GM18870 (cell line): ENCODE measurements around the gene CDH4.

Source experiments
- ATAC-seq: cut with Tn5 transposase; IDR thresholded peaks from one replicate; pipeline ENCODE4 v1.9.1; 2021; ENCODE audit warnings: moderate library complexity; ENCODE audit not compliant: unreplicated experiment

The CDH4 gene

GRCh38 chr20:61636531-61637116, 384.6 kb downstream of the CDH4 start:
- no peak for ATAC-seq

GRCh38 chr20:61638802-61639585, 386.9 kb downstream of the CDH4 start:
- no peak for ATAC-seq

DNA sequence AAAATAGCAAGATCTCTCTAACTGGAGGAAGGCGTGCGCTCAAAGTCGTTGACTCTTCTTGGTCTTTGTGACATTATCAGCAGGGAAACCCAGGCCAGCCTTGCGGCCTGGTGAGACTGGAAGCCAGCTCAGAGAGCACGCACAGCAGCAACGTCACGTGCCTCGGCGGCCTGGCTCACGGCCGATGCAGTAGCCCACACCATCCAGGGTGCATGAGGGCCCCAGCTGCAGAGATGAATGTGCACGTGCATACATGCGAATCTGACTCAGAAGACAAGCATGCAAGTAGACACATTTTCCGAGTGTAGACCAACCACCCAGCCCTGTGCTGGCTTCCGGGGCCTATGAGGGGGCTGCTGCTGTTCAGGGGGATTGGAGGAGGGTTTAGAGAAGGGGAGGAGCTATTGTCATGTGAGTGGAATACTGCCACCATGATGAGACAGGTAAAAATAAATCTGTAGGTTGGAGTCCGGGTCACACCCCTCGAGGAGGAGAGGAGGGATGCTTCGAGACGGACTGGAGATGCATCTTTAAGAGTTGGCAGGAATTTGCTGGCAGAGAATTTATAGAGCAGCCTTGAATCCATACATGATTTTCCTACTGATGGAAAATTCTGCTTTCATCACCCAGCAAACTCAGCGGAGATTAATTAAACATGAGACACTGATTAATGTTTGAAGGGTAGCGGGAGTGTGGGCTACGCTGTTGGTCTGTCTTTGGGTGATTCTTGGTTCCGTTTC, 388.2 kb downstream of the CDH4 start:
- ATAC-seq: no peak

DNA sequence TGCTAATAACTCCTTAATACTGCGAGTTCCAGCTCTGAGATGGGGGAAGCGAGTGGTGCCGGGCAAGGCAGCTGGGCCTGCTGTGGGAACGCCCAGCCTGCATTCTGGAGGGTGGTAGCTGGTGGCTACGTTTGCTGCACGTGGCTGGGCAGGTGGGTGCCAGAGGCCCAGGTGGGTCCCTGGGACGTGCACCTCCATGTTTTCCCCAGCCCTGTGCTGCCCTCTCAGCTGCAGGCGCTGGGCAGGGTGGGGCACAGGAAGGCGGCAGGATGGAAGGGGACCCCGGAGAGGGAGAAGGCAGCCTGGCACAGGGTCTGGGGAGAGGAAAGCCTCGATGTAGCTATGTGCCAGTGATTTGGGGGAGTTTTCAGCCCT, 388.8 kb downstream of the CDH4 start:
- ATAC-seq: no peak

DNA sequence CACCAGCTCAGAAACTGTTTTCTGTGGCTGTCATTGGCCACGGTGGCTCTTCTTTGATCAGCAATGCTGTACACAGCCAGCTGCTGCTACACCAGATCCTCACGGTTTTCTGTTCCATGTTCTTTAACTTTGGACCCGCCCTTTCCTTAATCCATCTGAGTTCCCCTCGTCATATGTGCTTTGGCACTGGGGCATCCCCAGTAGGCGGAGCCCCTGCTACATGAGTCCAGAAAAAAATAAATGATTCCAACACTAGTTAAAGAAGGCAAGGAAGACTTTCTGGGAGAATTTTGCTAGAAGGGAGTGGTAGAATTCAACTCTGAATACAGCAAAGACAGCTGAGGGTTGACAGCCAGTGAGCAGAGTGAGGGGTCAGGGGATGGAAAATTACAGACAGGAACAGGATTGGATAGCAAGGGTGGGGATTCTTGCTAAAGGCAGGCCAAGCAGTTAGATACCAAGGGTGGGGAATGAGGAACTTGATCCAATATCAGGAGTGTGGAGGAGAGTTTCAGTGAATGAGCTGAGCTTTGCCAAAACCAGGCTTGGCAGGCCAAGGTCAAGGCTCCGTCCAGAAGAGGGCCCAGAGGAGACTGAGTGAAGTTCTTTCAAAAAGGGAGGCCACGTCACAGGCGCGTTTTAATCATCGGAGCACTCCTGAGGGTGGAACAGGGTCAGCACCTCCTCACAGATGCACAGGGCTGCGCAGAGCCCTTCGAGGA, 391.8 kb downstream of the CDH4 start:
- no peak for ATAC-seq

DNA sequence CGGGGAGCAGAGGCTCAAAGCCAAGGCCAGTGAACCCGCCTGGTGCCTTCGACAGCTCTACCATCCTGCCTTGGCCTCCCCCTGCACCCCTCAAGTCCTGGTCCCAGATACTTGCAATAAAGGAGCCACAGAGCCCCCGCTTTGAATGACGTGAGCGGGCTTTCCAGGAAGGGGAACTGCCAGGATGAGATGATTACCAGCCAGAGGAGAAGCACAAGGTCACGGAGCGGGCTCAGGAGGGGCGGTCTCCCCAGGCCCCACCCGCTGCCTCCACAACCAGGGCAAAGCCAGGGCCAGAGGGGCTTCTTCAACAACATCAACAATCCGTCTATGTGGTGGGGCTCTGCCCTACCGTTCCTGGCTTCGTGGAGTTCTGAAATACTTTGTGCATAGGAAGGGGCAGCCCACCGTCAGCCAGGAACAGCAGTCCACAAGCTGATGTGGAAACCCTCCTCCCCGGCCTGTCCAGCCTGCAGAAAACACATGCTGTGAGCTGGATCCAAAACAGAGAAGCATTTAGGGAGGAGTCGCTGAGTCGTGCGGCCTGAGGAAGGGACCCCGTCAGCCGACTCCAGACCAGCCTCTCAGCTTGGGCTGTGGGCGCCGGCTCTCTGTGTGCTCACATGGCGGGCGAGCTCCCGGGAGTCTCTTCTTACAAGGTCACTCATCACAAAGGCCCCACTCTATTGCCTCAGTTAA, 392.5 kb downstream of the CDH4 start:
- ATAC-seq: no peak

DNA sequence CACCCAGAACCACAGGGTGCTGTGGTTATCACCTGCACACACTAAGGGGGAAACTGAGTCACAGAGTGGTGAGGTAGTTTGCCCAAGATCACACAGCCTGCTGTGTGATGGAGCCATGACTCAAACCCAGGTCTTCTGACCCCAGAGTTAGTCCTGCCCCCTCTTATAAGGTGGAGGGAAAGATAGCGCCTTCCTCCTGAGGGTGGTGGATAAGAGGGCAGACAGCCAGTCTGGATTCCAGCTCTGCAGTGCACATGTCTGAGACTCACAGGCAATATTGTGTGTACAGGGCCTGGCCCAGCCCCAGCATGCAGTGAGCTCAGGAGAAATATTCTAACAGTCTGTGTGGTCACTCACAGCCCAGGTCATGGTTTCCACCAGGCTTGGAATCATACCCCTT, 393.7 kb downstream of the CDH4 start:
- no peak for ATAC-seq

DNA sequence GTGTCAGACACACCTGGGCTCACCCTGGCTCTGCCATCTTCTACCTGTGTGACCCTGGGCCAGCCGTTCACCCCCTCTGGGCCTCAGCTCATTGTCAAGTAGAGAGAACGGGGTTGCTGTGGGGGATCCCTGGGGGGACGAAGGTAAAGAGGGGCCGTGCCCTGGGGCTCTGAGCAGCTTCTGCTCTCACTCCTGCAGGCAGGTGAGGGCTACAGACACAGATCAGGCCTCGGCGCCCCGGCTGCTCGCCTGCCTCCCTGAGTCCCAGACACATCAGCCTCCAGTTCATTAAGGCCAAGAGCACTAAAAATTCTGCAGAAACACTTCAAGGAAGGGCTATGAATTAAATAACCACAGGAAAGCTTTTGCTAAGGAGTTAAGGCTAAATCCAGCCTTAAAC, 394.4 kb downstream of the CDH4 start:
- no peak for ATAC-seq

DNA sequence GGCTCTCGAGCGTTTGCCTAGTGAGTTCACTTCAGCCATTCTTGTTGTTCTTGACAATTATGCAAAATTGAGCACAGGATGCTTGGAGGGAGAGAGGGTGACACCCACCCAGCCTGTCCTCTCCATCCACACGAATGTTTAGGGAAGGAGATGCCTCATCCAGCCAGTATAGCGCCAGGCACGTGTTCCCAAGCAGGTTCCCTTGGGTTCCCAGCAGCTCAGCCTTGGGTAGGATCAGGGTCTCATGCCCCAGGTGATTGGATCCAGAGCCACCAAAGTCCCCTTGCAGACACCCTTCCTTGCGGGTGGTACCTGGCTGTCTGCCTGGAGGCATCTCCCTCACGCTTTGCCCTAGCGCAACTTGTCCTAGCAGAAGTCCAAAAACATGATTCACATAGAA, 394.9 kb downstream of the CDH4 start:
- ATAC-seq: no peak

GRCh38 chr20:61647702-61648101, 395.6 kb downstream of the CDH4 start:
- ATAC-seq: no peak

- ATAC-seq: no peak
Measured at GRCh38 chr20:61649105-61649859, 397.2 kb downstream of the CDH4 start.

DNA sequence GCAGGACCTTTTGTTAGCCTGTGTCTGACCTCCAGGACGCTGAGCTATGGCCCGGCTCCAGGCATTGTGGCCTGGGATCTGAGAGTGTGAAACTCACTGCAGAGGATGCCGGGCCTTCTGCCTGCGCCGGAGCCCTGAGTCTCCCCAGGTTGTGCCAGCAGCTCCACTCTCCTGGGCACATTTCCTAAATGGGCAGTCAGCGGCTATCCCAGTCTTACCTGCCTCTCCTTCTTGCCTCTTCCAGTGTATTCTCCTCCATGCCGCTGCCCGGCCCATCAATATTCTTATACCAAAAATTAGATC, 397.8 kb downstream of the CDH4 start:
- ATAC-seq: no peak

- no peak for ATAC-seq
Measured at GRCh38 chr20:61650912-61651733, 399.1 kb downstream of the CDH4 start.

DNA sequence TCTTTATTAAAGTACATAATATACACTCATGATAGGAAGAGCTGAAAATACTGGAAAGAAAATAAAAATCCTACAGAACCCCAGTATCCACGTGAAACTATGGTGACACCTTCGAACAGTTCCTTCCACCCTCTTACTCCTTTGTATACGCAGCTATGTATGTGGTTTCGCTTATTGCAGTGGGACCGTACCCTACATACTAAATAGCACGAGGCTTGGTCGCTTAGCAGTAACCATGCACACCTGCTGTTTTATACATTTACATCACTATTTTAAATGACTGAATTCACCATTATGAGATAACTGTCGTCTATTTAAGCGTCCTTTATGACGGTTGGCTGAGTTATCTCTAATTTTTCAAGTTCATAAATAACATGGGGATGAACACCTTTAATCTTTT, 400.1 kb downstream of the CDH4 start:
- no peak for ATAC-seq

- ATAC-seq: no peak
Measured at GRCh38 chr20:61654726-61655125, 402.7 kb downstream of the CDH4 start.

DNA sequence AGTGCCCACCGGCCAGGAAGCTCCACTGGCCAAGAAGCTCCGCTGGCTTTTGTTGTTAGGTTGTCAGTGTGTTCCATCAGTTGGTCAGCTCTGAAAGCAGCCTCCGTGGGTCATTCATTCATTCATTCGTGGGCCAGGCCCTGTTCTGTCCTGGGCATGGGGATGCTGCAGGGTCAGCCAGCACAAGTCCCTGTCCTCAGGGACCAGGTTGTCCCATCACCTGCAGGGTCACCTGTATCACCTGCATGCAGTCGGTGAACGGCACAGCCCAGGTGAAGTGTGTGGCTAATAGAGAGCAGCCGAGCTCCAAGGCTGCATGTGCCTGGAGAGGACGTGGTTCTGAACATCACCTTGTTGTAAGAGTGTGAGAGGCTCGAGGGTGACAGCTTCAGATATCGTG, 403.5 kb downstream of the CDH4 start:
- no peak for ATAC-seq

GRCh38 chr20:61656198-61656597, 404.1 kb downstream of the CDH4 start:
- ATAC-seq: no peak

- ATAC-seq: no peak
Measured at GRCh38 chr20:61657721-61658377, 405.8 kb downstream of the CDH4 start.

GRCh38 chr20:61658563-61658962, 406.5 kb downstream of the CDH4 start:
- ATAC-seq: no peak
